ENCODE measurements around the gene MXRA7. TPM values are rescaled to one million over a fixed set of nuclear protein-coding genes. Genes with fewer than 3 reads are reported as not detected.
"Not testable (repeated sequence)": the region's sequence is repeated elsewhere in the genome, so short reads cannot be mapped to it uniquely, and the experiment has no call there.

MXRA7 gene
- polyA plus RNA-seq, 1 of the 3 experiments (the other 2 are of a cell fraction), result 154 TPM

DNA sequence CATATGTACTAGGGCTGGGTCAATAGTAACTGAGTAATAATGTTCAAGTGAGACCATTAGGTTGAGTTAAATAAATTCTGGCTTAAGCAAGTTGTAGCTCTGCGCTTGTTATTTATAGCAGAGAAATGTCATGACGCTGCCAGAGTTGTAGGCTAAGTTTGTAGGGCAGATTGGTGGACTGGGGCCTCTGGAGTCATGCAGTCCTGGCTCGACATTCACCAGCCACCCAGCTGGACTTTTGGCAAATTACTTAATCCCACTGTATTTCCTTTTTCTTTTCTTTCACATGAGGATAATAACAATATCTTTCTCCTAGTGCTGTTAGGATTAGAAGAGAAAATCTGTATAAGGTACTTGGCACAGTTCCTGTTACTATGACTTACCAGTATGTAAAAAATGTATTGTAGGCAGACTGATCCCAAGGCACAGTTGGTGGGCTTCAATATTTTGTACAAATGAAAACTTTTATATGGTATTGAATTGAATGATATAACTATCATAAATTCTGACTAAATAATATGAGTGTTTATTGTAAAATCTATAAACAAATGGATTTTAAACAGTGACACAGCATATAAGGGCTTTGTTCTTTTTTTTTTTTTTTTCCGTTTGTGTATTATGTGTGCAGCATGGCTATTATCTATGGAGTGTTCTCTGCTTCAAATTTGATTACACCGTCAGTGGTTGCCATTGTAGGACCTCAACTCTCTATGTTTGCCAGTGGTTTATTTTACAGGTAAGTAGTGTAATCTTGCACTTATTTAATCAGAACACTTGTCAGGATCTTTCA, 29.8 kb upstream of the MXRA7 start (continued):
- TF ChIP-seq ZBTB33 (IDR thresholded peaks at IDR 0.05; ENCODE audit: borderline replicate concordance, low read depth) (no peak), YY1 (IDR thresholded peaks at IDR 0.05; ENCODE audit: low read depth) (no peak), NFIC (IDR thresholded peaks at IDR 0.05; ENCODE audit: borderline replicate concordance) (no peak), EP300 (IDR thresholded peaks at IDR 0.05; ENCODE audit: borderline replicate concordance in 1 of 2, low read depth in 1 of 2, low read length in 1 of 2) (no peak), FOXM1 (IDR thresholded peaks at IDR 0.05; ENCODE audit: low read depth) (no peak), MXI1 (IDR thresholded peaks at IDR 0.05; ENCODE audit: low read depth, low read length) (no peak), GABPA (IDR thresholded peaks at IDR 0.05; ENCODE audit: low read depth) (no peak)

- not testable (repeated sequence) for H3K27me3 ChIP-seq (ENCODE audit: insufficient read depth); H2AFZ ChIP-seq (ENCODE audit: low read depth); H3K9me2 ChIP-seq; DNase-seq; H3K9me3 ChIP-seq
- H3K4me1 ChIP-seq (ENCODE audit: control insufficient read depth in 1 of 2, insufficient read depth in 2 of 2, low read depth in 1 of 2, low read length in 1 of 2), result peaks cover 12 to 22% of the 10 kb centered on the region in 2 experiments; a peak in 3 of 4 replicates
- ChIA-PET POLR2A (interaction anchor here (0.6 to 4.6 kb wide), 4 partner anchors 9 to 213 kb away, joined by 3 to 47 read pairs (median 4); partner anchors contain the start of genes JMJD6 and METTL23), CTCF (interaction anchor here (1.2 to 5.8 kb wide), 10 partner anchors 13 to 349 kb away, joined by 3 to 34 read pairs (median 5); partner anchors contain the start of genes JMJD6, METTL23 and MGAT5B)
- H3K4me2 ChIP-seq, result peak overlapping the region; percentile 94
- peak overlapping the region in 1 of 2 experiments; percentile 93; a peak in 2 of 4 replicates for H3K4me3 ChIP-seq (ENCODE audit: low read depth in 2 of 2, low read length in 1 of 2)
- H3K27ac ChIP-seq (ENCODE audit: low read depth in 2 of 2, low read length in 1 of 2), result 0 out of 4 replicates have a peak overlapping the region, but pooled peaks of 1 of the 2 experiments have one; percentile 100
- H4K20me1 ChIP-seq (ENCODE audit: insufficient read depth), result peaks cover 16% of the 10 kb centered on the region
- H3K79me2 ChIP-seq (ENCODE audit: insufficient read depth), result peaks cover 59% of the 10 kb centered on the region
- H3K36me3 ChIP-seq (replicated peaks in 1 of 2; ENCODE audit: control insufficient read depth in 1 of 2, insufficient read depth in 2 of 2, low read length in 1 of 2), result peaks cover 37 to 43% of the 10 kb centered on the region in 2 experiments
- WGBS (ENCODE audit: low lambda C conversion rate), result 95% methylated on average over 17 of the region's 17 CpGs
- H3K9ac ChIP-seq, result peak overlapping the region; percentile 94; the same call in 1 of the 2 replicates
- peaks cover 18% of the 10 kb centered on the region for H3F3A ChIP-seq (replicated peaks; ENCODE audit: insufficient read depth)
Observed at GRCh38 chr17:76739568-76740115, 28.9 kb upstream of the MXRA7 start.

DNA sequence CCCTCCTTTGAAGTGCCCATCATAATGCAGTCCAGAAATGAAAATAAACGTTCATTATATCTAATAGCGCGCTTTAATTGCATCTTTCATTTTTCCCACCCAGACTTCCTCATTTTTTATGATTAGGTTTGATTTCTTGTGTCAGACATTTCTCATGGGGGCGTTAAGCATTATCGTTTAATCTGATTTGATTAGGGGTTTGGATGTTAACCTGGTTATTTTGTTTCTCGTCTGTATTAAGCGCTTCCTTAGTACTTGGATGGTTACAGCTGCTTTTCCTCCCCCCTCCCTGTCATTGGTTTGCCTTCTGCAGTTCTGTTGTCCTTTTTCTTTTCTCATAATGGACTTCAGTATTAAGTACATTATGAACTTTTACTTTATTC, 27.7 kb upstream of the MXRA7 start:
- no peaks in the 10 kb centered on the region for H3K9me2 ChIP-seq
- peaks cover 29% of the 10 kb centered on the region for H3F3A ChIP-seq (replicated peaks; ENCODE audit: insufficient read depth)
- ChIA-PET POLR2A (interaction anchor here (1.0 to 4.6 kb wide), 7 partner anchors 12 to 350 kb away, joined by 3 to 47 read pairs (median 5); partner anchors contain the start of genes JMJD6, METTL23 and MGAT5B), CTCF (interaction anchor here (0.7 to 5.8 kb wide), 7 partner anchors 10 to 328 kb away, joined by 3 to 34 read pairs (median 7); partner anchors contain the start of genes JMJD6, METTL23 and MGAT5B)
- H3K4me3 ChIP-seq (ENCODE audit: low read depth in 2 of 2, low read length in 1 of 2), result peak overlapping the region; percentile 93 to 100
- H4K20me1 ChIP-seq (ENCODE audit: insufficient read depth), result peaks cover 28% of the 10 kb centered on the region
- H3K4me2 ChIP-seq, result peak overlapping the region; percentile 94
- no peaks in the 10 kb centered on the region for H3K9me3 ChIP-seq
- peak overlapping the region; percentile 98 to 100 for H3K27ac ChIP-seq (ENCODE audit: low read depth in 2 of 2, low read length in 1 of 2)
- WGBS (ENCODE audit: low lambda C conversion rate), result 2% methylated on average over 7 of the region's 7 CpGs
- peak; percentile 61 for DNase-seq
- H3K4me1 ChIP-seq (ENCODE audit: control insufficient read depth in 1 of 2, insufficient read depth in 2 of 2, low read depth in 1 of 2, low read length in 1 of 2), result peaks cover 24 to 34% of the 10 kb centered on the region in 2 experiments
- peak overlapping the region; percentile 94 for H3K9ac ChIP-seq
- TF ChIP-seq RFX5 (IDR thresholded peaks at IDR 0.05; ENCODE audit: low read length) (0 out of 2 replicates have a peak, but pooled peaks have one; percentile 34), POLR2AphosphoS5 (IDR thresholded peaks at IDR 0.05; ENCODE audit: low read depth, low read length) (no peak)
- H3K27me3 ChIP-seq (ENCODE audit: insufficient read depth), result no peaks in the 10 kb centered on the region
- peak overlapping the region; percentile 87 for H2AFZ ChIP-seq (ENCODE audit: low read depth)
- peaks cover 41 to 43% of the 10 kb centered on the region in 2 experiments for H3K36me3 ChIP-seq (replicated peaks in 1 of 2; ENCODE audit: control insufficient read depth in 1 of 2, insufficient read depth in 2 of 2, low read length in 1 of 2)
- peaks cover 71% of the 10 kb centered on the region for H3K79me2 ChIP-seq (ENCODE audit: insufficient read depth)

Measured in SK-N-SH (cell line).